H1 (cell line): ENCODE measurements around the gene FOXO1. TPM values are rescaled to one million over a fixed set of nuclear protein-coding genes. Genes with fewer than 3 reads are reported as not detected.

Source experiments
- CTCF ChIA-PET: fragments of 300-600 bp; sonication (Branson Sonifier 250); formaldehyde crosslinking; loops from one replicate; lab custom pipeline; 2021; ENCODE audit not compliant: partially characterized antibody; lab: Charles Lee
- POLR2A ChIA-PET: fragments of 300-600 bp; sonication (Branson Sonifier 250); formaldehyde crosslinking; loops from one replicate; lab custom pipeline; 2021; ENCODE audit warnings: inconsistent platforms; ENCODE audit not compliant: partially characterized antibody; lab: Charles Lee
- DNase-seq, 2 experiments: peaks; one replicate each; pipeline versions ENCODE4 v3.0.0 to v3.0.0-alpha.2; 2010 to 2022; ENCODE audit warnings: low spot score in 2 of 2, low read depth in 1 of 2, mixed read lengths in 1 of 2
- FAIRE-seq: peaks from 2 replicates; lab custom pipeline; 2011; peaks lifted over from hg19 to GRCh38; lab: Jason Lieb, UNC
- H2AFZ ChIP-seq: 2 replicates; pipeline ENCODE4 v1.8.1; 2012; ENCODE audit warnings: low read length, inconsistent platforms
- H2AK5ac ChIP-seq: 2 replicates; pipeline ENCODE4 v1.6.1; 2013; ENCODE audit warnings: low read depth, low read length
- H2BK120ac ChIP-seq: replicated peaks from 2 replicates; pipeline ENCODE3; 2013; ENCODE audit warnings: low read depth, low read length, inconsistent platforms
- H2BK12ac ChIP-seq: 2 replicates; pipeline ENCODE4 v1.6.1; 2013; ENCODE audit warnings: low read depth, low read length
- H2BK15ac ChIP-seq: 2 replicates; pipeline ENCODE4 v1.6.1; 2013; ENCODE audit warnings: low read length
- H2BK20ac ChIP-seq: 2 replicates; pipeline ENCODE4 v1.6.1; 2013; ENCODE audit warnings: low read length
- H2BK5ac ChIP-seq: 2 replicates; pipeline ENCODE4 v1.6.1; 2013; ENCODE audit warnings: low read depth, low read length
- H3K14ac ChIP-seq: 2 replicates; pipeline ENCODE4 v1.6.1; 2013; ENCODE audit warnings: inconsistent platforms; ENCODE audit not compliant: insufficient read length
- H3K18ac ChIP-seq: 2 replicates; pipeline ENCODE4 v1.6.1; 2013; ENCODE audit warnings: low read length; ENCODE audit errors: extremely low read depth
- H3K23ac ChIP-seq: 2 replicates; pipeline ENCODE4 v1.6.1; 2013; ENCODE audit warnings: inconsistent platforms; ENCODE audit not compliant: insufficient read length
- H3K23me2 ChIP-seq: 2 replicates; pipeline ENCODE4 v1.6.1; 2013; ENCODE audit warnings: low read depth, low read length
- H3K27ac ChIP-seq: 2 replicates; pipeline ENCODE4 v1.6.1; 2011; ENCODE audit warnings: low read depth, low read length, inconsistent platforms
- H3K27me3 ChIP-seq, 4 experiments: replicated peaks in 1 of 4; 1 replicate in 1 of 4; 2 replicates in 3 of 4; pipeline versions ENCODE4 v1.6.1 to v1.8.1; 2011 to 2013; ENCODE audit warnings: low read length in 3 of 4, mild to moderate bottlenecking in 3 of 4, inconsistent platforms in 2 of 4, mixed read lengths in 2 of 4, moderate library complexity in 1 of 4; ENCODE audit not compliant: control insufficient read depth in 3 of 4, insufficient read depth in 3 of 4; ENCODE audit errors: extremely low read depth in 1 of 4
- H3K36me3 ChIP-seq, 4 experiments: 2 replicates each; pipeline versions ENCODE4 v1.6.1 to v1.8.1; 2011 to 2013; ENCODE audit warnings: mild to moderate bottlenecking in 4 of 4, low read length in 3 of 4, moderate library complexity in 2 of 4, control low read depth in 1 of 4, inconsistent platforms in 1 of 4; ENCODE audit not compliant: insufficient read depth in 4 of 4, control insufficient read depth in 2 of 4
- H3K4ac ChIP-seq: replicated peaks from 2 replicates; pipeline ENCODE3; 2013; ENCODE audit warnings: low read length, low read depth, mixed read lengths, inconsistent platforms; ENCODE audit not compliant: insufficient read length
- H3K4me1 ChIP-seq, 4 experiments: replicated peaks in 1 of 4; 1 replicate in 1 of 4; 2 replicates in 3 of 4; pipeline versions ENCODE4 v1.6.1 to v1.8.1; 2011 to 2013; ENCODE audit warnings: low read length in 3 of 4, inconsistent platforms in 2 of 4, mixed read lengths in 1 of 4; ENCODE audit not compliant: insufficient read depth in 4 of 4, control insufficient read depth in 3 of 4
- H3K4me2 ChIP-seq, 2 experiments: 2 replicates each; pipeline versions ENCODE4 v1.6.1 to v1.8.1; 2011 to 2013; ENCODE audit warnings: low read depth in 2 of 2, low read length in 2 of 2, control low read depth in 1 of 2, inconsistent platforms in 1 of 2, mild to moderate bottlenecking in 1 of 2; ENCODE audit not compliant: insufficient read depth in 1 of 2
- H3K4me3 ChIP-seq, 4 experiments: fragments of 200-600, 300-600 bp in 1 of 4; sonication (generic), shearing (Covaris generic), sonication (Bioruptor Twin) in 1 of 4; 2 replicates each; pipeline versions ENCODE4 v1.5.1 to v1.8.1; 2011 to 2016; ENCODE audit warnings: low read length in 4 of 4, low read depth in 3 of 4, control low read depth in 2 of 4, inconsistent platforms in 2 of 4, mild to moderate bottlenecking in 2 of 4, mixed read lengths in 1 of 4, moderate library complexity in 1 of 4; ENCODE audit not compliant: insufficient read depth in 2 of 4; ENCODE audit errors: extremely low read depth in 1 of 4
- H3K56ac ChIP-seq: replicated peaks from 2 replicates; pipeline ENCODE3; 2013; ENCODE audit warnings: low read depth, mild to moderate bottlenecking, mixed read lengths, low read length, inconsistent platforms; ENCODE audit not compliant: insufficient read length
- H3K79me1 ChIP-seq: 2 replicates; pipeline ENCODE4 v1.6.1; 2013; ENCODE audit warnings: low read depth, low read length, control low read depth
- H3K79me2 ChIP-seq, 2 experiments: 2 replicates each; pipeline versions ENCODE4 v1.6.1 to v1.8.1; 2012 to 2013; ENCODE audit warnings: low read length in 2 of 2, mild to moderate bottlenecking in 2 of 2, inconsistent platforms in 1 of 2; ENCODE audit not compliant: insufficient read depth in 2 of 2, control insufficient read depth in 1 of 2
- H3K9ac ChIP-seq, 4 experiments: replicated peaks in 1 of 4; 1 replicate in 1 of 4; 2 replicates in 3 of 4; pipeline versions ENCODE4 v1.6.1 to v1.8.1; 2011 to 2013; ENCODE audit warnings: low read depth in 3 of 4, low read length in 3 of 4, control low read depth in 2 of 4, mild to moderate bottlenecking in 2 of 4, moderate library complexity in 2 of 4, inconsistent platforms in 1 of 4; ENCODE audit errors: extremely low read depth in 1 of 4
- H3K9me3 ChIP-seq, 2 experiments: 2 replicates each; pipeline versions ENCODE4 v1.6.1 to v1.8.1; 2012 to 2013; ENCODE audit warnings: mild to moderate bottlenecking in 2 of 2, moderate library complexity in 2 of 2, control low read depth in 1 of 2, inconsistent platforms in 1 of 2, low read depth in 1 of 2, low read length in 1 of 2, mixed read lengths in 1 of 2; ENCODE audit not compliant: insufficient read depth in 2 of 2
- H4K20me1 ChIP-seq, 2 experiments: replicated peaks in 1 of 2; 2 replicates each; pipeline versions ENCODE3 to v1.8.1; 2011 to 2013; ENCODE audit warnings: inconsistent platforms in 2 of 2, low read length in 2 of 2, mild to moderate bottlenecking in 1 of 2; ENCODE audit not compliant: insufficient read depth in 2 of 2, control insufficient read depth in 1 of 2
- H4K5ac ChIP-seq: 2 replicates; pipeline ENCODE4 v1.6.1; 2013; ENCODE audit warnings: low read length, low read depth, mixed read lengths, inconsistent platforms; ENCODE audit not compliant: insufficient read length
- H4K8ac ChIP-seq: 2 replicates; pipeline ENCODE4 v1.8.0; 2013; ENCODE audit warnings: mild to moderate bottlenecking, moderate library complexity, low read length, inconsistent platforms; ENCODE audit not compliant: insufficient read depth; ENCODE audit errors: extremely low read depth
- H4K91ac ChIP-seq: replicated peaks from 2 replicates; pipeline ENCODE3; 2013; ENCODE audit warnings: low read length, mixed read lengths, inconsistent platforms; ENCODE audit not compliant: insufficient read length
- CEBPB ChIP-seq: IDR thresholded peaks from 2 replicates; pipeline ENCODE4 v1.6.1; 2012; ENCODE audit warnings: low read depth, low read length
- CHD1 ChIP-seq: IDR thresholded peaks from 2 replicates; pipeline ENCODE4 v1.6.1; 2012; ENCODE audit warnings: low read depth, low read length, improper control_type of control experiment
- EP300 ChIP-seq, 2 experiments: IDR thresholded peaks; 1 replicate in 1 of 2; 2 replicates in 1 of 2; pipeline ENCODE4 v1.6.1; 2011 to 2012; ENCODE audit warnings: low read depth in 2 of 2, low read length in 2 of 2, mild to moderate bottlenecking in 2 of 2, borderline replicate concordance in 1 of 2, inconsistent platforms in 1 of 2, moderate library complexity in 1 of 2
- EZH2 ChIP-seq: fragments of 200-600 bp; sonication (generic); IDR thresholded peaks from 2 replicates; pipeline ENCODE4 v1.7.1; 2012; ENCODE audit warnings: low read depth, mild to moderate bottlenecking, moderate library complexity, low read length, inconsistent platforms; ENCODE audit not compliant: severe bottlenecking
- GABPA ChIP-seq: IDR thresholded peaks from 2 replicates; pipeline ENCODE4 v1.6.1; 2011; ENCODE audit warnings: mild to moderate bottlenecking, low read length, moderate library complexity, borderline replicate concordance; ENCODE audit not compliant: insufficient read depth
- GTF2F1 ChIP-seq: IDR thresholded peaks from 2 replicates; pipeline ENCODE4 v1.6.1; 2012; ENCODE audit warnings: low read depth, low read length, improper control_type of control experiment, borderline replicate concordance
- KDM1A ChIP-seq: fragments of 200-600, 300-600 bp; sonication (generic); IDR thresholded peaks from 2 replicates; pipeline ENCODE4 v1.7.1; 2016; ENCODE audit warnings: mild to moderate bottlenecking, low read length, borderline replicate concordance
- POLR2AphosphoS5 ChIP-seq: IDR thresholded peaks from 2 replicates; pipeline ENCODE4 v1.6.1; 2011; ENCODE audit warnings: low read depth, low read length
- RBBP5 ChIP-seq: IDR thresholded peaks from 2 replicates; pipeline ENCODE4 v1.7.1; 2012; ENCODE audit warnings: low read depth, mild to moderate bottlenecking, inconsistent platforms, low read length, moderate library complexity, borderline replicate concordance
- RFX5 ChIP-seq: IDR thresholded peaks from 2 replicates; pipeline ENCODE4 v1.6.1; 2011; ENCODE audit warnings: low read depth, low read length, improper control_type of control experiment, borderline replicate concordance
- SAP30 ChIP-seq: fragments of 300-600 bp; sonication (generic); IDR thresholded peaks from 2 replicates; pipeline ENCODE4 v1.7.1; 2012; ENCODE audit warnings: low read length, moderate library complexity, mild to moderate bottlenecking, inconsistent platforms; ENCODE audit not compliant: insufficient read depth, insufficient replicate concordance
- SP2 ChIP-seq: IDR thresholded peaks from 2 replicates; pipeline ENCODE4 v1.6.1; 2012; ENCODE audit warnings: mild to moderate bottlenecking, low read length, inconsistent platforms
- TAF1 ChIP-seq: IDR thresholded peaks from 2 replicates; pipeline ENCODE4 v1.6.1; 2011; ENCODE audit warnings: mild to moderate bottlenecking, low read depth, low read length
- TAF7 ChIP-seq: optimal IDR thresholded peaks from 2 replicates; pipeline ENCODE3; 2011; ENCODE audit warnings: low read depth, mild to moderate bottlenecking, inconsistent platforms, low read length, moderate library complexity, borderline replicate concordance
- TEAD4 ChIP-seq: IDR thresholded peaks from 2 replicates; pipeline ENCODE4 v1.6.1; 2012; ENCODE audit warnings: low read depth, low read length, inconsistent platforms, mixed read lengths
- WGBS, 2 experiments: shearing (Covaris generic) in 1 of 2; methylation state at CpG; one replicate each; pipeline versions ENCODE4 v1.1.6 to v1.1.7; 2013 to 2015; ENCODE audit warnings: low lambda C conversion rate in 2 of 2, mixed read lengths in 2 of 2, inconsistent platforms in 1 of 2, low coverage in 1 of 2, missing lambda C conversion rate in 1 of 2; ENCODE audit not compliant: insufficient replicate concordance in 2 of 2, insufficient coverage in 1 of 2, insufficient read length in 1 of 2; ENCODE audit errors: extremely low coverage in 1 of 2, missing lambda C conversion rate in 1 of 2; 5-methylcytosine and 5-hydroxymethylcytosine counted together
- polyA plus RNA-seq, 7 experiments: library from polyadenylated mRNA; depleted of rRNA in 3 of 7; stranded (reverse) in 5 of 7; unstranded in 2 of 7; fragments of >200 nt in 5 of 7; fragments of 200-250 nt in 2 of 7; gene quantifications; 1 replicate in 5 of 7; 2 replicates in 1 of 7; 4 replicates in 1 of 7; pipeline versions ENCODE4 v1.2.1 to v1.2.3, GENCODE V29; 2011 to 2013; ENCODE audit warnings: missing spikeins in 2 of 7, mixed read lengths in 2 of 7
- total RNA-seq: library from RNA; stranded (reverse); fragmentation: NEBNext Ultra II Directional; extraction: Animal tissue kit (Norgen Biotek cat#: 25700); gene quantifications from 2 replicates; pipeline ENCODE4 v1.2.1, GENCODE V29; 2021

The FOXO1 gene
- total and polyA plus RNA-seq, 2 of the 8 experiments (the other 6 are each of a cell fraction or from before 2014, with no cell fraction given), result 35.3 to 56.9 TPM

DNA sequence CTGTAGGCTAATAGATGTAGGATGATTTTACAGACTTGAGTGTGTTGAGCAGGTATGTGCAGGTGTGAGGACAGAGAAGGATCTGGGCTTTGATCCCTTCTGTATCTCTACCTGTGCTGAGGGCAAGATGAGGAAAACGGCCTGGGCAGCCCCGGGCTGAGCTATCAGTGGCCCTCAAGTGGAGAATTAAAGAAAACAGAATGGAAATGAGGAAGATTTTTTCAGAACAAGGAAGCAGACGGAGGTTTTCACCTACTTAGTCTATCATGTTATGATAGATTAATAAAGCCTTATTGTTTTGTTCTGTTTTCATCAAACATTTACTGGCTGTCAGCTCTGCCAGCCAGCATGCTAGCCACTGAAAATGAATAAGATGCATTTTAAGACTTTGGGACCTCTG lies 22.3 kb upstream of the FOXO1 start:
- Histone ChIP-seq H2AFZ (no peak overlapping the region), H4K91ac (no peak overlapping the region), H2BK15ac (no peak overlapping the region), H3K27me3 (no peaks in the 10 kb centered on the region), H3K79me2 (no peaks in the 10 kb centered on the region), H3K4me1 (no peaks in the 10 kb centered on the region), H4K20me1 (no peaks in the 10 kb centered on the region), H3K4me3 (no peak overlapping the region), H4K8ac (no peak overlapping the region), H2BK5ac (no peak overlapping the region), H3K36me3 (no peaks in the 10 kb centered on the region), H3K4ac (no peak overlapping the region), H3K9ac (no peak overlapping the region), H3K27ac (no peak overlapping the region), H2BK12ac (no peak overlapping the region; the same call in 1 of the 2 replicates), H3K4me2 (no peak overlapping the region), H4K5ac (no peak overlapping the region), H3K56ac (no peak overlapping the region), H3K18ac (no peak overlapping the region), H3K14ac (no peak overlapping the region), H3K79me1 (no peaks in the 10 kb centered on the region), H3K23ac (no peak overlapping the region), H3K9me3 (no peaks in the 10 kb centered on the region), H2BK20ac (no peak overlapping the region), H3K23me2 (no peaks in the 10 kb centered on the region), H2AK5ac (no peak overlapping the region), H2BK120ac (no peak overlapping the region)
- FAIRE-seq (no peak), DNase-seq (no peak)
- WGBS, 2 experiments, result 92% methylated on average over 3 of the region's 3 CpGs; no CpG with 5 or more reads in 1 of the 2 experiments
- ChIA-PET POLR2A (no interaction called here), CTCF (interaction anchor here (1.2 to 3.5 kb wide), 3 partner anchors 60 to 447 kb away, joined by 3 to 10 read pairs (median 3); no protein-coding TSS in a partner anchor)
- TF ChIP-seq TAF1 (no peak), GTF2F1 (no peak), CHD1 (no peak), GABPA (no peak), EZH2 (no peak), SP2 (no peak), TAF7 (no peak), SAP30 (no peak), TEAD4 (no peak), KDM1A (no peak), CEBPB (no peak), EP300 (IDR thresholded peaks at IDR 0.05; ENCODE audit: borderline replicate concordance in 1 of 2, low read depth in 2 of 2, low read length in 2 of 2) (no peak), RFX5 (no peak), POLR2AphosphoS5 (no peak), RBBP5 (no peak)
